Activated naive CD8-positive, alpha-beta T cell (primary cell): ENCODE measurements around the gene XIRP1.

Source experiments
- H3K27ac Mint-ChIP-seq: one replicate; pipeline ENCODE4 v1.8.0; 2021; ENCODE audit warnings: mixed read lengths
- H3K27me3 Mint-ChIP-seq: one replicate; pipeline ENCODE4 v1.8.0; 2021; ENCODE audit warnings: mixed read lengths
- H3K36me3 Mint-ChIP-seq: one replicate; pipeline ENCODE4 v1.8.0; 2021; ENCODE audit warnings: mixed read lengths
- H3K4me1 Mint-ChIP-seq: one replicate; pipeline ENCODE4 v1.8.0; 2021; ENCODE audit warnings: low read depth, mixed read lengths
- H3K4me3 Mint-ChIP-seq: one replicate; pipeline ENCODE4 v1.8.0; 2021; ENCODE audit warnings: mild to moderate bottlenecking, mixed read lengths
- H3K9me3 Mint-ChIP-seq: one replicate; pipeline ENCODE4 v1.8.0; 2021; ENCODE audit warnings: low read depth, mixed read lengths

XIRP1 gene

DNA sequence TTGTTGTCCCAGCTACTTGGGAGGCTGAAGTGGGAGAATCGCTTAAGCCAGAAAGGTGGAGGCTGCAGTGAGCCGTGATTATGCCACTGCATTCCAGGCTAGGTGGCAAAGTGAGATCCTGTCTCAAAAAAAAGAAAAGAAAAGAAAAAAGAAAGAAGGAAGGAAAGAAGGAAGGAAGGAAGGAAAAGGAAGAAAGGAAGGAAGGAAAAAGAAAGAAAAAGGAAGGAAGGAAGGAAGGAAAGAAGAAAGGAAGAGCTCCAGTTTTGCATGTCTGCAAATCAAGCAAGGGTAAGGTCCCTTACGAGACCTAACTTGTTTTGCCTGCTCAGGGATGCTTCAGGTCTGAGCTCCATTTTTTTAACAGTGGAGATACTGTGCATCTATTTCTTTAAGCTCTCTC lies 3.6 kb upstream of the XIRP1 start:
- H3K4me1 Mint-ChIP-seq = peaks cover 28% of the 10 kb centered on the region
- H3K27me3 Mint-ChIP-seq = no peaks in the 10 kb centered on the region
- peaks cover 3% of the 10 kb centered on the region for H3K36me3 Mint-ChIP-seq
- H3K27ac Mint-ChIP-seq = peak overlapping the region; percentile 75
- no peaks in the 10 kb centered on the region for H3K9me3 Mint-ChIP-seq
- H3K4me3 Mint-ChIP-seq = no peak overlapping the region

GRCh38 chr3:39193391-39193790 lies 996 bp upstream of the XIRP1 start:
- Mint-ChIP-seq H3K9me3 (no peaks in the 10 kb centered on the region), H3K27me3 (no peaks in the 10 kb centered on the region), H3K4me3 (peak overlapping the region; percentile 81), H3K27ac (peak overlapping the region; percentile 83), H3K4me1 (peaks cover 36% of the 10 kb centered on the region), H3K36me3 (peaks cover 3% of the 10 kb centered on the region)

DNA sequence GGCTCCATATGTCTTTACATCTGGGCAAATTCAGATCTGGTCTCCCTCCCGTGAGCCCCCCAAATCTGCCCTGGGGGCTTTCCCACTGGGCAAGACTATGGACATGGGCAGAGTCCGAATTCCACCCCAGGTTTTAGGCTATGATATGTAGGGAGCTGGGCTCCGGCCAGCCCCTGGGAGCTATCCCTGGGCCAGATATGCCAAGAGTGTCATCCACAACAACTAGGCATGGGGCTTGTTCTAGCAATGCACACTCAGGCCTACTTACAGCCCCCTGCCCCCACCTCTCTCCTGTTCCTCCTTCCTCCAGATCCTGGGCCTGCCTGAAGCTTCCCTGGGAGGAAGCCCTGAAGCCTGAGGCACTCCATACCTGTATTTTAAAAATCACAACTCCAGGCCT lies 622 bp downstream of the XIRP1 start:
- no peaks in the 10 kb centered on the region for H3K27me3 Mint-ChIP-seq
- no peaks in the 10 kb centered on the region for H3K9me3 Mint-ChIP-seq
- peak overlapping the region; percentile 81 for H3K4me3 Mint-ChIP-seq
- H3K36me3 Mint-ChIP-seq = peaks cover 3% of the 10 kb centered on the region
- H3K27ac Mint-ChIP-seq = peak overlapping the region; percentile 89
- peaks cover 36% of the 10 kb centered on the region for H3K4me1 Mint-ChIP-seq

GRCh38 chr3:39191111-39191510 lies 1.3 kb downstream of the XIRP1 start:
- H3K4me3 Mint-ChIP-seq = peak overlapping the region; percentile 81
- no peak overlapping the region for H3K27ac Mint-ChIP-seq
- peaks cover 3% of the 10 kb centered on the region for H3K36me3 Mint-ChIP-seq
- H3K9me3 Mint-ChIP-seq = no peaks in the 10 kb centered on the region
- H3K27me3 Mint-ChIP-seq = no peaks in the 10 kb centered on the region
- H3K4me1 Mint-ChIP-seq = peaks cover 31% of the 10 kb centered on the region

DNA sequence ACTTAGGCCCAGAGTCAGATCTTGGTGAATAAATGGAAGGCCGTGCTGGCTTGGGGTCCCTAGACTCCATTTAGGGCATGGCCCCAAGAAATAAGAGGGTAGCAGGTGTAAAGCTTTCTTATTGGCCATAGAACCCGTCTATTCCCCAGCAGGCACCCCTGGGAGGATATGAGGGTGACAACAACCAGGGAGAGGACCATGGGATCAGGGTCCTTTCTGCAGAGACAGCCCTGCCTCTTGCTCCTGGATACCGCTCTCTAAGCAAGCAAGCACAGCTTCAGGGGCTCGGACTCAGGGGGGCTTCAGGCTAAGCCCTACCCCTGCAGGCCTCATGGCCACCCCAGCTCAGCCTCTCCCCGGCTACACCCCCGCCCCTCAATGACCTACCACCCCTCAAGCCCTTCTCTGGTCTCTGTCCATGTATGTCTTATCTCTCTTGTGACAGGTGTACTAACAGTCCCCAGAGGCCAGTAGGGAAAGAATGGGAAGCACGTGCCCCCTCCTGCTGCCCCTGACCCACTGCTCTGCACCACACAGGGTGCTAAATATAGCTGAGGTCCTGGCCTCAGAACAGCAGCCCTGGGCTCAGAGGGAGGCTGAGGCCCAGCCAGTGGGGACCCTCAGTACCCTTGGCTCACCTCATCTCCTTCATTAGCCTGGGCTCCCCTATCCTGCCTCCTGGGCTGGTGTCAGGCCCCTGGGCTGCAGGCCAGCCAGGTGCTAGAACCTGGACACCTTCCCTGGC lies 1.9 kb downstream of the XIRP1 start:
- no peaks in the 10 kb centered on the region for H3K9me3 Mint-ChIP-seq

GRCh38 chr3:39189959-39190269 lies 2.5 kb downstream of the XIRP1 start:
- peak overlapping the region; percentile 76 for H3K27ac Mint-ChIP-seq
- H3K4me3 Mint-ChIP-seq = peak overlapping the region; percentile 76
- H3K4me1 Mint-ChIP-seq = peaks cover 25% of the 10 kb centered on the region
- no peaks in the 10 kb centered on the region for H3K27me3 Mint-ChIP-seq
- no peaks in the 10 kb centered on the region for H3K9me3 Mint-ChIP-seq
- H3K36me3 Mint-ChIP-seq = peaks cover 3% of the 10 kb centered on the region

More for the DNA sequence above, 1.9 kb downstream of the XIRP1 start:
- no peak overlapping the region for H3K27ac Mint-ChIP-seq
- no peaks in the 10 kb centered on the region for H3K27me3 Mint-ChIP-seq
- peaks cover 29% of the 10 kb centered on the region for H3K4me1 Mint-ChIP-seq
- H3K4me3 Mint-ChIP-seq = peak overlapping the region; percentile 81
- H3K36me3 Mint-ChIP-seq = peaks cover 3% of the 10 kb centered on the region

- Mint-ChIP-seq H3K4me1 (peaks cover 25% of the 10 kb centered on the region), H3K9me3 (no peaks in the 10 kb centered on the region), H3K36me3 (peaks cover 3% of the 10 kb centered on the region), H3K4me3 (peak overlapping the region; percentile 76), H3K27ac (peak overlapping the region; percentile 76), H3K27me3 (no peaks in the 10 kb centered on the region)
These were observed 3.0 kb downstream of the XIRP1 start for GRCh38 chr3:39189150-39189958.

DNA sequence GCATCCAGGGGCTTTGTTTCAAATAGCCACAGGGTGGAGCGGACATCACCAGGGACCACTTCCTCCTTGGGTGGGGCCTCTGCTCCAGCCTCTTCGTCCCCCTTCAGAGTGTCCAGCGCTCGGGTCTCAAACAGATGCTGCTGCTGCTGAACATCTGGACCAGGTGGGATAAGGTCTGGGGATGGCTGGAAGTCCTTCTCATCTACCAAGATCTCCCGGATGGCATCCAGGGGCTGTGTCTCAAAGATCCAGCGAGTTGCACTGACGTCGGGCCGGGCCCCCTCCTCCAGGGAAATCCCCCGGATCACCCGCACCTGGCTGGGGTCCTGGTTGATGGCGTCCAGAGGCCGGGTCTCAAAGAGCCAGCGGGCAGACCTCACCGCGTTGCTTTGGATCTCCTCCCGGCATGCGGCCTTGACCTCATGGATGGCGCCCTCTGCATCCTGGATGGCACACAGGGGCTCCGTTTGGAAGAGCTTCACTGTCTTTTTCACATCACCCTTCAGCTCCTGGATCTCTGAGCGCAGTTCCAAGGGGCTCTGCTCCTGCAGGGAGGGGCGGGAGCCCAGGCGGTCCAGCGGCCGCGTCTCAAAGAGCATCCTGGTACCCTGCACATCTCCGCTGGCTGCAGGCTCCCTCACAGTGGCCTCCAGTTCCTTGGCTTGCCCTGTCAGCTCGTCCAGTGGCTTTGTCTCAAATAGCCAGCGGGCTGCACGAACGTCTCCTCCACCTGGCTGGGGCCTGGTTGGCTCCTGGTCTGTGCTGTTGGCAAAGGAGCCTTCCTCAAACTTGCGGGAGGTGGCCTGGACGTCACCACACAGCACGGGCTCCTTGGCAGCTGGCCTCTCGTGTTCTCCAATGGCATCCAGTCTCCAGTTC lies 3.9 kb downstream of the XIRP1 start:
- Mint-ChIP-seq H3K9me3 (no peaks in the 10 kb centered on the region), H3K27ac (no peak overlapping the region), H3K4me3 (no peak overlapping the region), H3K36me3 (peaks cover 3% of the 10 kb centered on the region), H3K4me1 (peaks cover 23% of the 10 kb centered on the region), H3K27me3 (no peaks in the 10 kb centered on the region)

DNA sequence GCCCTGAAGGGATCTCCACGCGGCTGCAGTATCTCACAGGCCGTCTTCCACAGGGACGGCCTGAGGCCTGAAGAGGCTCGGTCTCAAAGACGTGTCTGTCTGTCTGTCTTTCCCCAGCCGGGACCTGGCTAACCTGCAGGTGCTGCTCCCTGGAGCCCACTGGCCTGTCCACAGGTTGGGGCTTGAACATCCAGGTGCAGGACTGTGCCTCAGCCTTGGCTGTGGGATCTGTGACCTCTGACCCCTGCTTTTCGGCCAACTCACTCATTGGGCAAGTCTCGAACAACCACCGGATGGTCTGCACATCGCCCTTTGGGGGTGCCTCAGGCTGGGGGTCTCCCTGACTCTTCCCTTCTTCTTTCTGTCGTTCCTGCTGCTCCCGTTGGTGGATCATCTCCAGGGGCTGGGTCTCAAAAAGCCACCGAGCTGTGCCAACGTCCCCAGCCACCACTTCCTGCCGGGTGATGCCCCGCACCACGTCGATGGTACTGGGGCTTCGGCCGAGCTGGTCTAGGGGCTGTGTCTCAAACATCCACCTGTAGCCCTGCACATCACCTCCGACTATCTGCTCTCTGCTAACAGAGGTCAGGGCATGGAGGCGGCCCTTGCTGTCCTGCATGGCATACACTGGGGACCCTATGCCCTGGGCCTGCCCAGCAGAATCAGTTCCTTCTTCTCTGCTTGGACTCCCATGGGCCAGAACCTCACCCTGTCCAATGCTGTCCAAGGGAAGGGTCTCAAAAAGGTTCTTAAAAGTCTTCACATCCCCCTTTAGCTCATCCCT lies 4.8 kb downstream of the XIRP1 start:
- no peaks in the 10 kb centered on the region for H3K36me3 Mint-ChIP-seq
- H3K27ac Mint-ChIP-seq = no peak overlapping the region
- H3K27me3 Mint-ChIP-seq = no peaks in the 10 kb centered on the region
- no peaks in the 10 kb centered on the region for H3K9me3 Mint-ChIP-seq
- no peak overlapping the region for H3K4me3 Mint-ChIP-seq
- H3K4me1 Mint-ChIP-seq = peaks cover 16% of the 10 kb centered on the region

DNA sequence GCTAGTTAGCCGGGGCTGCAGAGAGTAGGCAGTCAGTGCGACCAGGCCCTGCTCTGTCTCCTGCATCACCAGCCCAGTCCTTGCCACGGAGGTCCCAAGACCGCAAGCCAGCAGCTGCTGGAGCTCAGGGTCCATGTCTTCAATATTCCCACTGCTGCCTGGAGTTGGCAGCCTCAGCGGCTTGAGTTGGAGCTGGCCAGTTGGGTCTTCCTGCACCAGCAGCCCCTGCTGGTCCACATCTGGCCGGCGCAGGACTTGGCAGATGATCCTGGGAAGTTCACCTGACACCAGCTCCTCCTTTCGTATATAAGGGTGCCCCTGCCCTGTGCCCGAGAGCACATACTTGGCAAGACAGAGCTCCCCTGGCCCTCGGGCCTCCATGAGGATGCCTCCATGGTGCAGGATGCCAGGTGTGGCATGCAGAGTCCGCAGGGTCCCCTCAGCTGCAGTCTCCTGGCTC lies 5.7 kb downstream of the XIRP1 start:
- H3K4me1 Mint-ChIP-seq = peaks cover 9% of the 10 kb centered on the region
- H3K27me3 Mint-ChIP-seq = no peaks in the 10 kb centered on the region
- no peak overlapping the region for H3K4me3 Mint-ChIP-seq
- H3K27ac Mint-ChIP-seq = no peak overlapping the region
- no peaks in the 10 kb centered on the region for H3K9me3 Mint-ChIP-seq
- no peaks in the 10 kb centered on the region for H3K36me3 Mint-ChIP-seq

DNA sequence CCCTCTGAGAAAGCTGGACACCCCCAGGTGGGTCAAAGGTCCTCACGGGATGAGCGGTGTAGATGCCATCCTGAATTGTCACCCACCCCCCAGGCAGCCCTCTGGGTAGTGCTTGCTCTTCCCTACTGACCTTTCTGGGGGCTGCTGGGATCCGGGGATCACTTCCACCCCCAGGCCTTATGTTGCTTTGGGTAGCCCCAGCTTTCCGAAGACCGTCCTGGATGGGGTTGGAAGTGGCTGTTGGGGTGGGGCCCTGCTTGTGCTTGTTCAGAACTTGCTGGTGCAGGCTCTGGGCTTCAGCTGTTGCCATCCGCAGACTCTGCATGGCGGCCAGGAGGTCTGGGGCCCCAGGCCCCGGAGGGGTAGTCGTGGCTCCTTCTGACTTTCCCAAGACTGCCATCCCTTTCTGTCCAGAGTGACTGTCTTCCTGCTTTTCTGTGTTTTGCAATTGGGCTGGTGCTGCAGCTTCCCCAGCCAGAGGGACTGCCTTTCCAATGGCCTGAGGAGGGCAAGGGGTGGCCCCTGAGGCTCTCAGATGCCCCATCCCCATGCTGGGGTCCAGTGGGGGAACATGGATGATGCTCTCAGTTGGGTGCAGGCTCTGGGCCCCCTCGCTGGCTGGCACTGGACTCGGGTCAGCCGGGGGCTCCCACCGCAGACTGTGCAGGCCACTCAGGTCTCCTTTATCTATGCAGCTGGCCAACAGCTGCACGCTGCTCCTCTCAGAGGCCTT lies 6.3 kb downstream of the XIRP1 start:
- Mint-ChIP-seq H3K36me3 (no peaks in the 10 kb centered on the region), H3K27ac (no peak overlapping the region), H3K27me3 (no peaks in the 10 kb centered on the region), H3K4me3 (no peak overlapping the region), H3K4me1 (peaks cover 11% of the 10 kb centered on the region), H3K9me3 (no peaks in the 10 kb centered on the region)

GRCh38 chr3:39185326-39185958 lies 7.0 kb downstream of the XIRP1 start:
- H3K27ac Mint-ChIP-seq = no peak overlapping the region
- peaks cover 14% of the 10 kb centered on the region for H3K4me1 Mint-ChIP-seq
- no peak overlapping the region for H3K4me3 Mint-ChIP-seq
- no peaks in the 10 kb centered on the region for H3K27me3 Mint-ChIP-seq
- H3K9me3 Mint-ChIP-seq = no peaks in the 10 kb centered on the region
- H3K36me3 Mint-ChIP-seq = no peaks in the 10 kb centered on the region

GRCh38 chr3:39184968-39185285 lies 7.5 kb downstream of the XIRP1 start:
- Mint-ChIP-seq H3K9me3 (no peaks in the 10 kb centered on the region), H3K27me3 (no peaks in the 10 kb centered on the region), H3K4me3 (no peak overlapping the region), H3K36me3 (no peaks in the 10 kb centered on the region), H3K27ac (no peak overlapping the region), H3K4me1 (peaks cover 18% of the 10 kb centered on the region)
